GM21390 (cell line): ENCODE results near the gene NR3C1.

ENCODE experiments used
- ATAC-seq: cut with Tn5 transposase; IDR thresholded peaks from one replicate; pipeline ENCODE4 v1.9.1; 2021; ENCODE audit not compliant: unreplicated experiment

Gene NR3C1

GRCh38 chr5:143403593-143404415 is at the start of gene NR3C1:
TSS of gene NR3C1 (minus strand) at chr5:143403686. CDS start at chr5:143400839, 2,847 bp downstream.
- ATAC-seq = peak; percentile 54

GRCh38 chr5:143449772-143450171 is 46.3 kb upstream of the NR3C1 start:
- no peak for ATAC-seq

GRCh38 chr5:143448518-143448917 is 45.0 kb upstream of the NR3C1 start:
- ATAC-seq = no peak

- no peak for ATAC-seq
Measured at GRCh38 chr5:143447983-143448382, 44.5 kb upstream of the NR3C1 start.

- no peak for ATAC-seq
Measured at GRCh38 chr5:143446535-143447226, 43.2 kb upstream of the NR3C1 start.

- ATAC-seq = no peak
Measured at GRCh38 chr5:143445776-143446175, 42.3 kb upstream of the NR3C1 start.

GRCh38 chr5:143443330-143443729 is 39.8 kb upstream of the NR3C1 start:
- no peak for ATAC-seq

- ATAC-seq = no peak
Measured at GRCh38 chr5:143442385-143442784, 38.9 kb upstream of the NR3C1 start.

- no peak for ATAC-seq
Measured at GRCh38 chr5:143440448-143441115, 37.1 kb upstream of the NR3C1 start.

GRCh38 chr5:143437666-143438273 is 34.3 kb upstream of the NR3C1 start:
- no peak for ATAC-seq

GRCh38 chr5:143436871-143437270 is 33.4 kb upstream of the NR3C1 start:
- no peak for ATAC-seq

- peak; percentile 91 for ATAC-seq
Measured at GRCh38 chr5:143435210-143435657, 31.7 kb upstream of the NR3C1 start.

GRCh38 chr5:143434261-143435209 is 31.0 kb upstream of the NR3C1 start:
- peak; percentile 24 for ATAC-seq

- no peak for ATAC-seq
Measured at GRCh38 chr5:143433670-143434069, 30.2 kb upstream of the NR3C1 start.

- no peak for ATAC-seq
Measured at GRCh38 chr5:143432658-143433239, 29.3 kb upstream of the NR3C1 start.

- ATAC-seq = no peak
Measured at GRCh38 chr5:143431789-143432188, 28.3 kb upstream of the NR3C1 start.

- no peak for ATAC-seq
Measured at GRCh38 chr5:143428738-143429420, 25.4 kb upstream of the NR3C1 start.

GRCh38 chr5:143428155-143428554 is 24.7 kb upstream of the NR3C1 start:
- no peak for ATAC-seq

GRCh38 chr5:143427122-143427735 is 23.7 kb upstream of the NR3C1 start:
- ATAC-seq = peak; percentile 47
